A549 treated with dexamethasone at 1 μM for 4 hours (cell line): ENCODE data around the gene CCDC39. TPM values are rescaled to one million over a fixed set of nuclear protein-coding genes. Genes with fewer than 3 reads are reported as not detected.

Experiments used
- total RNA-seq: library from RNA; stranded (reverse); fragments of 200-300 nt; extraction: Qiagen RNA extraction; gene quantifications from 5 replicates; pipeline ENCODE4 v1.2.3, GENCODE V29; 2022

Gene CCDC39
- not detected in 5 replicates for total RNA-seq

DNA sequence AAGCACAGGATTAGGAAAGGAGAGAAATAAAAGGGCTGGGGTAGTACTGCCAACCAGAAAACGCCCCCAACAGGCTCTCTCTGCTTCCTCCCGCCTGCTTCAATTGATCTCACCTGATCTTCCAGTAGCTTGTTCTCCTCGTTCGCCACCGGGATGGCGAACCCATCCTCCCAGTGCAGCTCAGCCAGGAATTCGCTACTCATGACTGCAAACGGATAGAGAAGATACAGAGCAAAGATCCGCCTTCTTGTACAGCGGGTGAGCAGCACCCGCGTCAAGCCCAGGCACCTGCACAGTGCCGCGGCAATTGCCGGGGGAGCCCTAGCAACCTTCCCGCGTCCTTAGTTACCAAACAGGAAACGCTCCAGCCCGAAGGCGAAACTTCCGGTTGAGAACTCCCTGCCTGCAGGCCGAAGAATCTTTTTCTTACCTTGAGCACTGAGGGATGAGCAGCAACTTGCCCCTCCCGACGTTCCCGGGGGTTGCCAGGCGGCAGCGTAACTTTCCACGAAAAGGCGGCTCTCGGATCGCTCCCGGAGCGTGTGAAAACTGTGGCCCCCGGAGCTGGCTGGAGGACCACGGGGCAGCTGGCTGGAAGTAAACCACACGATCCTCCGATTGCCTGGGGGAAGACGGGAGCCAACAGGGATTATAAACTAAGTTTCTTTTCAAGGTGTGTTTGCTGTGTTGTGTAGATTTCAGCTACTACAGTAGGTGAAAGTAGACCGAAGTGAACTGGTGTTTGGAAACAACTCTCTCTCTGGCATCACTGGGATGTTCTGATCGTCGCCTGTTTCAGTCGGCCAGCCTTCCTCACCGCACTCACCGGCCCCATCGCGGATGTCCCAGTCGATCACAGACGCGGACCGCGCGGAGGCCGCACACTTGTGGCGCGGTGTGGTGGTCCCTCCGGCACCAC is at the start of gene CCDC39:
Gene CCDC39 (minus strand): TSS at position 312 of the 919 bp plus-strand sequence. CDS start 109 bp downstream, at position 203.

DNA sequence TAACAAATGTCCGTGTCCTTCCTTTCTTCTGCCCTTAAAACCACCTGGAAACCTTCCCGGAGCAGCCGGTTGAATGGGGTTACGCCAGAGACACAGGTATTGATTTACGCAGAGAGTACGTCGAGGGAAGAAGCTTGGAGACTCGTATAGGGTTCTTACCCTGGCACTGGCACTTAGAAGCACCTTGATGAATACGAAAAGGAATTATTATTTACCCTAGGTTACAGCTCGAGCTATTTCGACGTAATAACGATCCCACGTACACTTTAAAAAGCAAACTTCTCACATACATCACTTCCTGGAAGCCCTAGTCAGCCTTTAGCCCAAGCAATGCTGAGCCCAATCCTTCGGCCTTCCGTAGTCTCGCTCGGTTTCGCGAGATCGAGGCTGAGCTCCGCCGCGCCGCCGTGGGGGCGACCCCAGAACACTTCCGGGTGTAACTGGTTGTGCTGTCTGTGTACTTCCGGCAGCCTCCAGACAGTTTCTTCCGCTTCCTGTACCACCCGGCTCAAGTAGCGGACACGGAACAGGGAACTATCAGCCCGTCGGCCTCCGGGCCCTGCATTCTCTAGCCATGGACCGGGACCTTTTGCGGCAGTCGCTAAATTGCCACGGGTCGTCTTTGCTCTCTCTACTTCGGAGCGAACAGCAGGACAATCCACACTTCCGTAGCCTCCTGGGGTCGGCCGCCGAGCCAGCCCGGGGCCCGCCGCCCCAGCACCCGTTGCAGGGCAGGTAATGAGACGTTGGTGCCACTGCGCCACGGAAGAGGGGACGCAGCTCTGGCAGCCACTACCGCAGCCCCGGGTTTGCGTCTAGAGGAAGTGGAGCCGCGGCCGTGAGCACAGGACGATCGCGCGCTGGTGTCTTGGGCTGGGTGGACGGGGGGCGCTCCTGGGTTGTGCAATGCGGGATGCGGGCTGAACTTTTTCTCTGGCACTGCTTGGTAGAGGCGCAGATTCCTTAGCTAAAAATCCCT is 77.3 kb downstream of the CCDC39 start, which contains the start of gene TTC14:
Gene TTC14 (plus strand): TSS at position 476 of the 979 bp plus-strand sequence. CDS start 99 bp downstream, at position 575.

Other genes starting within 250 kb of the CCDC39 start
- gene TTC14, start 77.3 kb downstream of the CCDC39 start, total RNA-seq = 12.0 to 17.9 TPM (median 14.3 TPM) in 5 replicates
- 65.4 to 86.5 TPM (median 81.8 TPM) in 5 replicates for gene FXR1, start 233.2 kb upstream of the CCDC39 start, total RNA-seq